Activated gamma-delta T cell treated with Interleukin-2 at 50 U/mL for 16 hours (primary cell): ENCODE results near the gene UBA52.
A peak's percentile ranks its signal among the peaks of the same experiment; 100 is the strongest.
"Not testable (repeated sequence)": the region's sequence is repeated elsewhere in the genome, so short reads cannot be mapped to it uniquely, and the experiment has no call there.

Experiments
- DNase-seq: peaks from one replicate; pipeline ENCODE4 v3.0.0-alpha.2; 2020

The UBA52 gene

GRCh38 chr19:18557411-18558201 is 14.1 kb upstream of the UBA52 start, which contains the start of gene KXD1:
KXD1 (plus strand) TSS chr19:18557870; CDS start chr19:18562057, 4,187 bp downstream.
- peak; percentile 98 for DNase-seq

- DNase-seq, result no peak
These were observed 13.5 kb upstream of the UBA52 start for GRCh38 chr19:18558202-18558555.

GRCh38 chr19:18558604-18559003 is 13.1 kb upstream of the UBA52 start:
- no peak for DNase-seq

GRCh38 chr19:18559685-18560084 is 12.0 kb upstream of the UBA52 start:
- no peak for DNase-seq

- no peak for DNase-seq
These were observed 9.6 kb upstream of the UBA52 start for GRCh38 chr19:18562086-18562485.

GRCh38 chr19:18566953-18567352 is 4.7 kb upstream of the UBA52 start:
- DNase-seq, result no peak

GRCh38 chr19:18568367-18568766 is 3.3 kb upstream of the UBA52 start:
- no peak for DNase-seq

GRCh38 chr19:18574691-18575291 is 3.1 kb downstream of the UBA52 start:
- no peak for DNase-seq

GRCh38 chr19:18576383-18576782 is 4.7 kb downstream of the UBA52 start:
- no peak for DNase-seq

GRCh38 chr19:18577365-18577914 is 5.8 kb downstream of the UBA52 start:
- DNase-seq, result no peak

- no peak for DNase-seq
These were observed 8.7 kb downstream of the UBA52 start for GRCh38 chr19:18580311-18580710.

GRCh38 chr19:18586306-18586705 is 14.6 kb downstream of the UBA52 start:
- no peak for DNase-seq

- no peak for DNase-seq
These were observed 15.9 kb downstream of the UBA52 start for GRCh38 chr19:18587561-18587960.

- DNase-seq, result no peak
These were observed 16.4 kb downstream of the UBA52 start for GRCh38 chr19:18587962-18588610.

GRCh38 chr19:18588611-18589379 is 17.1 kb downstream of the UBA52 start, which contains the start of gene REX1BD:
REX1BD (plus strand) TSS chr19:18588798; CDS start chr19:18588802, 4 bp downstream.
- DNase-seq, result peak; percentile 85

- peak; percentile 60 for DNase-seq
These were observed 18.0 kb downstream of the UBA52 start for GRCh38 chr19:18589380-18590272.

GRCh38 chr19:18590273-18591272 is 18.9 kb downstream of the UBA52 start:
- no peak for DNase-seq

GRCh38 chr19:18591735-18592385 is 20.2 kb downstream of the UBA52 start:
- no peak for DNase-seq

- DNase-seq, result not testable (repeated sequence)
These were observed 21.1 kb downstream of the UBA52 start for GRCh38 chr19:18592732-18593131.
